Muscle of leg (tissue), 11 donors: ENCODE results near the gene ANK2. TPM values are rescaled to one million over a fixed set of nuclear protein-coding genes. Genes with fewer than 3 reads are reported as not detected.

Experiments used
- DNase-seq: peaks from one replicate; pipeline ENCODE4 v3.0.0; 2013
- H3K27ac ChIP-seq: one replicate; pipeline ENCODE4 v1.5.1; 2013; ENCODE audit warnings: mild to moderate bottlenecking, low read length, control low read depth
- H3K27me3 ChIP-seq: one replicate; pipeline ENCODE4 v1.6.1; 2013; ENCODE audit warnings: low read length; ENCODE audit not compliant: control insufficient read depth, insufficient read depth
- H3K36me3 ChIP-seq: one replicate; pipeline ENCODE4 v1.6.1; 2013; ENCODE audit warnings: low read length; ENCODE audit not compliant: control insufficient read depth, insufficient read depth
- H3K4me1 ChIP-seq: one replicate; pipeline ENCODE4 v1.6.1; 2013; ENCODE audit warnings: low read length; ENCODE audit not compliant: control insufficient read depth, insufficient read depth
- H3K4me3 ChIP-seq: one replicate; pipeline ENCODE4 v1.5.1; 2013; ENCODE audit warnings: low read length, control low read depth
- H3K9me3 ChIP-seq: replicated peaks from 2 replicates; pipeline ENCODE4 v1.6.1; 2013; ENCODE audit warnings: low read depth, low read length; ENCODE audit not compliant: control insufficient read depth
- WGBS: methylation state at CpG from one replicate; pipeline ENCODE4 v1.1.5; 2013; ENCODE audit warnings: missing lambda C conversion rate; ENCODE audit not compliant: insufficient coverage; 5-methylcytosine and 5-hydroxymethylcytosine counted together
- polyA plus RNA-seq, 8 donors: library from polyadenylated mRNA; unstranded; fragments of 120-200 nt; gene quantifications; one replicate each; pipeline versions ENCODE4 v1.2.1 to v1.2.3, GENCODE V29; 2013; ENCODE audit warnings: inconsistent platforms in 1 of 8, low replicate concordance in 1 of 8; ENCODE audit not compliant: insufficient read length in 8 of 8, insufficient read depth in 1 of 8
- total RNA-seq: library from RNA; stranded (reverse); fragments of 120-200 nt; gene quantifications from one replicate; pipeline ENCODE4 v1.2.4, GENCODE V29; 2013

The ANK2 gene
- total and polyA plus RNA-seq, 9 donors: 160 to 285 (median 233) TPM

DNA sequence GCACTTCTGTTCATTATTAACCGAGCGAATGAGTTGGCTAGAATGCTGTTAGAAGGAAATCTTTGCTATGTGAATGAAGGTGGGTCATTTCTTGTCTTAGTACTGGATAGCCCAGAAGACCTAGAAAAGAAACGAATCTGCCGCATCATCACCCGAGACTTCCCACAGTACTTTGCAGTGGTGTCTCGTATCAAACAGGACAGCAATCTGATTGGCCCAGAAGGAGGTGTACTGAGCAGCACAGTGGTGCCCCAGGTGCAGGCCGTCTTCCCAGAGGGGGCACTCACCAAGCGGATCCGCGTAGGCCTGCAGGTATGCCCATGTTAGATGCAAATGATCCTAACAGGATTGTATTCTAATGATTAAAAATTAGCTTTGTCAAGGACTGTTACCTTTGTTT, 286.3 kb downstream of the ANK2 start:
- Histone ChIP-seq H3K9me3 (no peaks in the 10 kb centered on the region), H3K4me1 (no peaks in the 10 kb centered on the region), H3K27ac (no peak overlapping the region), H3K4me3 (no peak overlapping the region), H3K36me3 (peaks cover 30% of the 10 kb centered on the region), H3K27me3 (no peaks in the 10 kb centered on the region)
- DNase-seq: no peak
- 98% methylated on average over 7 of the region's 10 CpGs for WGBS

DNA sequence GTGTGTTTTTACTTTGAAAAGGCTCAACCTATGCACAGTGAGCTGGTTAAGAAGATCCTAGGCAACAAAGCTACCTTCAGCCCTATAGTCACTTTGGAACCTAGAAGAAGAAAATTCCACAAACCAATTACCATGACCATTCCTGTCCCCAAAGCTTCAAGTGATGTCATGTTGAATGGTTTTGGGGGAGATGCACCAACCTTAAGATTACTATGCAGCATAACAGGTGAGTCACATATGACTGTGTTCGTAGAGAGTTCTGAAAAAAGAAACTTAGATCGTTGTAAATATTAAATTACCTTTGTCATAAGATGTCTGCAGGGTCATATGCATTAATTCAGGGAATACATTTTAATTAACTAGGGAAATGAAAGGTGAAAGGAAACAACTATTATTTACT, 287.1 kb downstream of the ANK2 start:
- H3K4me3 ChIP-seq: no peak overlapping the region
- H3K4me1 ChIP-seq: no peaks in the 10 kb centered on the region
- no peak overlapping the region for H3K27ac ChIP-seq
- no peaks in the 10 kb centered on the region for H3K9me3 ChIP-seq
- H3K27me3 ChIP-seq: no peaks in the 10 kb centered on the region
- no CpG with 5 or more reads among the region's 2 CpGs for WGBS
- peaks cover 27% of the 10 kb centered on the region for H3K36me3 ChIP-seq
- no peak for DNase-seq

GRCh38 chr4:113339430-113339813, 290.0 kb downstream of the ANK2 start:
- no peaks in the 10 kb centered on the region for H3K9me3 ChIP-seq
- no peak overlapping the region for H3K27ac ChIP-seq
- H3K4me3 ChIP-seq: no peak overlapping the region
- DNase-seq: peak; percentile 33
- peaks cover 26% of the 10 kb centered on the region for H3K36me3 ChIP-seq
- WGBS: 100% methylated on average over 2 of the region's 4 CpGs
- H3K4me1 ChIP-seq: no peaks in the 10 kb centered on the region
- no peaks in the 10 kb centered on the region for H3K27me3 ChIP-seq

- Histone ChIP-seq H3K27ac (no peak overlapping the region), H3K9me3 (no peaks in the 10 kb centered on the region), H3K36me3 (peaks cover 31% of the 10 kb centered on the region), H3K27me3 (no peaks in the 10 kb centered on the region), H3K4me1 (no peaks in the 10 kb centered on the region), H3K4me3 (no peak overlapping the region)
- DNase-seq: no peak
- WGBS: no CpG with 5 or more reads among the region's 3 CpGs
Observed at GRCh38 chr4:113344100-113344499, 294.6 kb downstream of the ANK2 start.

DNA sequence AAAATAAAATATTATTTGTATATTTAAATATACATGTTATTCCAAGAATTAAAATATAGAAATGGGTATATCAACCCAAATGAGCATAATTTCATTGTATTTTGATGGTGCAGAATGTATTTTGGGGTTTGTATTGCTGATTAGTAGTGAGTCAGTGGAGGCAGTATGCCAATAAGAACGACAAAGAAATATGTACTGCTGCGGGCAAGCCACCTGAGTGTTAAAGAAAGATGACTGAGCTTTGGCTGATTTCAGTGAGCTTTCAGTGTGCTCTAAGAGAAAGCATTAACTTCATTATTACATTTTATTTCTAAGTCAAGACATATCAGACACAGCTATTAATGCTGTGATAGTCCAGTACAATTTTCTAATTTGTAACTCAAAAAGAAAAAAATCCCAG, 297.8 kb downstream of the ANK2 start:
- H3K36me3 ChIP-seq: peaks cover 32% of the 10 kb centered on the region
- no CpG with 5 or more reads among the region's 2 CpGs for WGBS
- no peak overlapping the region for H3K4me3 ChIP-seq

DNA sequence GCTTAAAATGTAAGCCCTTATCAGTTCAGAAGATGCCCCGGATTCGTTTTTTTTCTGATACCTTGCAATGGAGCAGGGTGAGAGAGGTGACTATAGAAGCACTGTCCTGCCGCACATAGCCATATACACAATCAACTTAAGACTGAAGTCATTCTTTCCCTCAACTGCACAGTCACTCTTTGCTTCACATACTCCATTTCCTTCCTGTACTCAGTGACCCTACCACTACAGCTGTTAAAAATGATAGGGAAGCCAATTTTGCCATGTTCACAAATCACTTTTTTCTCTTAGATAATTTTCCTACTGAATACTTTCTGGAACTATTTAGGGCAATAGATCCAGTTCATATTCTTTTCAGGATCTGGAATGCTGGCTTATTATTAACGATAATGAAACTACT, 300.0 kb downstream of the ANK2 start:
- H3K4me1 ChIP-seq: no peaks in the 10 kb centered on the region
- no CpG with 5 or more reads among the region's 4 CpGs for whole genome bisulfite sequencing
- H3K27ac ChIP-seq: no peak overlapping the region
- H3K27me3 ChIP-seq: no peaks in the 10 kb centered on the region
- DNase-seq: no peak
- H3K9me3 ChIP-seq: no peaks in the 10 kb centered on the region
- no peak overlapping the region for H3K4me3 ChIP-seq
- peaks cover 43% of the 10 kb centered on the region for H3K36me3 ChIP-seq

More for the DNA sequence above, 297.8 kb downstream of the ANK2 start:
- no peaks in the 10 kb centered on the region for H3K4me1 ChIP-seq
- H3K27ac ChIP-seq: no peak overlapping the region
- H3K9me3 ChIP-seq: no peaks in the 10 kb centered on the region
- H3K27me3 ChIP-seq: no peaks in the 10 kb centered on the region
- no peak for DNase-seq

- no peak for DNase-seq
- H3K27ac ChIP-seq: no peak overlapping the region
Observed at GRCh38 chr4:113350576-113350975, 301.1 kb downstream of the ANK2 start.

DNA sequence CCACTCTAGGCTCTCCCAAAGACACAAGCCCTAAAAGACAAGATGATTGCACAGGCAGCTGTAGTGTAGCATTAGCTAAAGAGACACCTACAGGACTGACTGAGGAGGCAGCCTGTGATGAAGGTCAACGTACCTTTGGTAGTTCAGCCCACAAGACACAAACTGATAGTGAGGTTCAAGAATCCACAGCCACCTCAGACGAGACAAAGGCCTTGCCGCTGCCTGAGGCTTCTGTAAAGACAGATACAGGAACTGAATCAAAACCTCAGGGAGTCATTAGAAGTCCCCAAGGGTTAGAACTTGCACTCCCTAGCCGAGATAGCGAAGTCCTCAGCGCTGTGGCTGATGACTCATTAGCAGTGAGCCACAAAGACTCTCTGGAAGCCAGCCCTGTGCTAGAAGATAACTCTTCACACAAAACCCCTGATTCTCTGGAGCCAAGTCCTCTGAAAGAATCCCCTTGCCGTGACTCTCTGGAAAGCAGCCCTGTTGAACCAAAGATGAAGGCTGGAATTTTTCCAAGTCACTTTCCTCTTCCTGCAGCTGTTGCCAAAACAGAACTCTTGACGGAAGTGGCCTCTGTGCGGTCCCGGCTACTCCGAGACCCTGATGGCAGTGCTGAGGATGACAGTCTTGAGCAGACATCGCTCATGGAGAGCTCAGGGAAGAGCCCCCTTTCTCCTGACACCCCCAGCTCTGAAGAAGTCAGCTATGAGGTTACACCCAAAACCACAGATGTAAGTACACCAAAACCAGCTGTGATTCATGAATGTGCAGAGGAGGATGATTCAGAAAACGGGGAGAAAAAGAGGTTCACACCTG, 306.3 kb downstream of the ANK2 start:
- Histone ChIP-seq H3K9me3 (no peaks in the 10 kb centered on the region), H3K27me3 (no peaks in the 10 kb centered on the region), H3K27ac (no peak overlapping the region), H3K4me3 (no peak overlapping the region), H3K4me1 (no peaks in the 10 kb centered on the region), H3K36me3 (peaks cover 45% of the 10 kb centered on the region)
- WGBS: 75% methylated on average over 9 of the region's 13 CpGs
- DNase-seq: peak; percentile 25

More at GRCh38 chr4:113350576-113350975, 301.1 kb downstream of the ANK2 start:
- H3K4me3 ChIP-seq: no peak overlapping the region
- H3K27me3 ChIP-seq: no peaks in the 10 kb centered on the region
- peaks cover 50% of the 10 kb centered on the region for H3K36me3 ChIP-seq
- H3K9me3 ChIP-seq: no peaks in the 10 kb centered on the region
- no peaks in the 10 kb centered on the region for H3K4me1 ChIP-seq

- no peak for DNase-seq
- no peaks in the 10 kb centered on the region for H3K27me3 ChIP-seq
- H3K36me3 ChIP-seq: peaks cover 45% of the 10 kb centered on the region
- H3K4me3 ChIP-seq: no peak overlapping the region
- H3K4me1 ChIP-seq: no peaks in the 10 kb centered on the region
- H3K9me3 ChIP-seq: no peaks in the 10 kb centered on the region
- WGBS: 92% methylated on average over 2 of the region's 3 CpGs
- H3K27ac ChIP-seq: no peak overlapping the region
Observed at GRCh38 chr4:113356453-113356852, 307.0 kb downstream of the ANK2 start.

- no peak for DNase-seq
- Histone ChIP-seq H3K27ac (no peak overlapping the region), H3K36me3 (peaks cover 40% of the 10 kb centered on the region), H3K9me3 (no peaks in the 10 kb centered on the region), H3K27me3 (no peaks in the 10 kb centered on the region), H3K4me1 (no peaks in the 10 kb centered on the region), H3K4me3 (no peak overlapping the region)
- 91% methylated on average over 4 of the region's 5 CpGs for WGBS
Observed at GRCh38 chr4:113358784-113359183, 309.3 kb downstream of the ANK2 start.

DNA sequence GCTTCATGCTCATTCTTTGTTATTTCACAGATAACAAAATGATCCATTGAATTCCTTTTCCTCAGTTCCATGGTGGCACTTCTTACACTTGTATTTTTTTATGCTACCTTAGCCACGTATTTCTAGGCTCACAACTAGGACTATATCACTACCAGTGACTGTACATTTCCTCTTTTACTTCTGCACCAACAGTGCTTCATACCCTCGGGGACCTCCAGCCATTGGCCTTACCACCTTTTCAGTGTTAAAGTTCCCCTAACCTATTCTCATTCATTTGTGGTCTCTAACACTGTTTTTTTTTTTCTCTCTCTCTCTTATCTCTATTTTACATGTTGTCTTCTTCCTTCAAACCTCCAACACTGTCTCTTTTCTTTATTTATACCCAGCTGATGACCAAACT, 315.9 kb downstream of the ANK2 start:
- Histone ChIP-seq H3K4me1 (no peaks in the 10 kb centered on the region), H3K27ac (no peak overlapping the region), H3K27me3 (no peaks in the 10 kb centered on the region), H3K4me3 (no peak overlapping the region), H3K36me3 (peaks cover 48% of the 10 kb centered on the region), H3K9me3 (no peaks in the 10 kb centered on the region)
- DNase-seq: no peak
- WGBS: 87% methylated on average over 2 of the region's 2 CpGs
